Cortex of kidney (tissue), 1 donor: Measurements from ENCODE around the gene PAOX.
"Not testable (repeated sequence)": the region's sequence is repeated elsewhere in the genome, so short reads cannot be mapped to it uniquely, and the experiment has no call there.

Experiments
- DNase-seq: peaks from one replicate; lab custom pipeline; 2025; lab: John Stamatoyannopoulos, UW

The PAOX gene

GRCh38 chr10:133385214-133385613 is 6.2 kb downstream of the PAOX start:
- DNase-seq, result no peak

GRCh38 chr10:133386951-133387350 is 7.9 kb downstream of the PAOX start:
- DNase-seq, result not testable (repeated sequence)

GRCh38 chr10:133388236-133388972 is 9.3 kb downstream of the PAOX start:
- no peak for DNase-seq

- DNase-seq, result no peak
Measured at GRCh38 chr10:133388973-133389818, 10.1 kb downstream of the PAOX start.

- DNase-seq, result no peak
Measured at GRCh38 chr10:133390597-133391248, 11.7 kb downstream of the PAOX start.

GRCh38 chr10:133391249-133391635 is 12.2 kb downstream of the PAOX start:
- no peak for DNase-seq

GRCh38 chr10:133391761-133392518 is 12.9 kb downstream of the PAOX start:
- no peak for DNase-seq

- no peak for DNase-seq
Measured at GRCh38 chr10:133393401-133394063, 14.5 kb downstream of the PAOX start.

DNA sequence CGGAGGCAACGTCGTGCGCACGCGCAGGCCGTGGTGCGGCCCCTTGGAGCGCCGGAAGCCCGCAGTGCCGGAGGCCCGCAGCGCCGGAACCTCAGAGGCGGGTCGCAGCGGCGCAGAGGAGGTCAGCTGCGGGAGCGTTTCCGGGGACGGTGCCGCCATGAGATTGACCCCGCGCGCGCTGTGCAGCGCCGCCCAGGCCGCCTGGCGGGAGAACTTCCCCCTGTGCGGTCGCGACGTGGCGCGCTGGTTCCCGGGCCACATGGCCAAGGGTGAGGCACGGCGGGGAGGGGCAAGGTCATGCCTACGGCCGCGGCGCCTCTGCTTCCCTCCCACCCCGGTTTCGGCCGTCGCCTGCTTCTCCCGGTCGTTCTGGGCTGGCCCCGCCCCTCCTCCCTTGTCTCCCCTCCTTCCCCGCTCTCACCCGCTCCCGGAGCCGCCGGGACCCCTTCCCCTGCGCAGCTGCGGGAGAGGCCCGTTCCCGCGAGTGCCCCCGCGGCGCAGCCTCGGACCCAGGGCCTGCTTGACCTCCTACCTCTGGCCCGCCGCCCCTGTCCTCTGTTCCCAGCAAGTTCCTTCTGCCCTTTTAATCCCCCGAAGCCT is 15.1 kb downstream of the PAOX start, which contains the start of gene MTG1:
MTG1 (plus strand) TSS at position 94 of the 600 bp plus-strand sequence; CDS start at position 158, 64 bp downstream.
- peak; percentile 63 for DNase-seq

DNA sequence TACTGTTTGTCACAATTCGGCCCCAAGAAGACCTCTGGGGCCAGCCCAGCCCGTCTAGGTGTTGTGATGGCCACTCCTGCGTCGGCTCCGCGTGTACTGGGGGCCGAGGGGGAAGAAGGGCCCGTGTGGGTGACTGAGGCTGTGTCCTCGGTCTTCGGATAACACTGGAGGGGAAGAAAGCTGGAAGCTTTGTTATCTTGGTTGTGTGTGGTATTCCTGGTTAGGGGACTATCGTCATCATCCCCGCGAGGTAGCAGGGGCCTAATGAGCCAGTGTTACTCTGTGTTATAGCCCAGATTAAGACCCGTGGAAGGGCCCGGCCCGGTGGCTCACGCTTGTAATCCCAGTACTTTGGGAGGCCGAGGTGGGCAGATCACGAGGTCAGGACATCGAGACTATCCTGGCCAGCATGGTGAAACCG is 15.7 kb downstream of the PAOX start:
- no peak for DNase-seq

DNA sequence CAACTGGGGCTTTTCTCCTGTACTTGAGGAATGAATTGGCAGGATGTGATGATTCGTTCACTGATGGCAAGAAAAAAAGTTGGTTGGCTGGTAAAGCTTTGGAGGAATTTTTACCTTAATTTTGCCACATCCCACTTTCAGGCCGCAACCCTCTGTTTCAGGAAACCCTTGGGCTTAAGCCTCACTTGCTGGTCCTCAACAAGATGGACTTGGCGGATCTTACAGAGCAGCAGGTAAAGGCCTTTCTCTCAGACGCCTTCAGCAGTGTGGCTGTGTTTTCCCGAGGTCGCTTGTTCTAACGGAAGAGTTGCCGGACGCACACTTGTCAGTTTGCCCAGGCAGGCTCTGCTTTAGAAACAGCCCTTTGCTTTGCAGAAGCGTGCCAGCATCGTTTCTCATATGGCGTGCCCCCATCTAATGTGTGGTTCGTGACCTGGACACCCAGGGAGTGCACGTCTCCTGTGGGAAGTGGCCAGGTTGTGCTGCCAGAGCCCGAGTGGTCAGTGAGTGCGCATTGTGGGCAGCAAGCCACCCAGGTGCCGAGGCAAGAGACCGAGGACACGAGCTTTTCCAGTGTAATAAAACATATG is 17.1 kb downstream of the PAOX start:
- no peak for DNase-seq

- DNase-seq, result no peak
Measured at GRCh38 chr10:133397938-133398337, 18.9 kb downstream of the PAOX start.

- no peak for DNase-seq
Measured at GRCh38 chr10:133399123-133399601, 20.1 kb downstream of the PAOX start.

- no peak for DNase-seq
Measured at GRCh38 chr10:133400624-133401424, 21.8 kb downstream of the PAOX start.

DNA sequence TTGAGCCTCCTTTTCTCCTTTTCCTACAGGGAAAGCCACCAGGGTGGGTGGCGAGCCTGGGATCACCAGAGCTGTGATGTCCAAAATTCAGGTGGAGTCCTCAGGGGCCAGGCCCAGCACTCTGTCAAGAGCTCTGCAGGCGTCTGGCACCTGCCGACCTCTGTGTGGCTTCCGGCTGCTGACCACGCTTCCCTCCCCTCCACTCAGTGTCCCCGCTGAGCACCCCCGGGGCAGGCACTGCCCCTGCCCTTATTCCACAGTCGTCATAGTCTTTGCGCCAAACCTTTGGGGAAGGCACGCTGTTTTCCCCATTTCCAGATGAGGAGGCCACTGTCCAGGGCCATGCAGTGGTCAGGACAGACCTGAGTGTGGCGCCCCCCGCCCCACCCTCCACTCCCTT is 22.4 kb downstream of the PAOX start:
- no peak for DNase-seq

DNA sequence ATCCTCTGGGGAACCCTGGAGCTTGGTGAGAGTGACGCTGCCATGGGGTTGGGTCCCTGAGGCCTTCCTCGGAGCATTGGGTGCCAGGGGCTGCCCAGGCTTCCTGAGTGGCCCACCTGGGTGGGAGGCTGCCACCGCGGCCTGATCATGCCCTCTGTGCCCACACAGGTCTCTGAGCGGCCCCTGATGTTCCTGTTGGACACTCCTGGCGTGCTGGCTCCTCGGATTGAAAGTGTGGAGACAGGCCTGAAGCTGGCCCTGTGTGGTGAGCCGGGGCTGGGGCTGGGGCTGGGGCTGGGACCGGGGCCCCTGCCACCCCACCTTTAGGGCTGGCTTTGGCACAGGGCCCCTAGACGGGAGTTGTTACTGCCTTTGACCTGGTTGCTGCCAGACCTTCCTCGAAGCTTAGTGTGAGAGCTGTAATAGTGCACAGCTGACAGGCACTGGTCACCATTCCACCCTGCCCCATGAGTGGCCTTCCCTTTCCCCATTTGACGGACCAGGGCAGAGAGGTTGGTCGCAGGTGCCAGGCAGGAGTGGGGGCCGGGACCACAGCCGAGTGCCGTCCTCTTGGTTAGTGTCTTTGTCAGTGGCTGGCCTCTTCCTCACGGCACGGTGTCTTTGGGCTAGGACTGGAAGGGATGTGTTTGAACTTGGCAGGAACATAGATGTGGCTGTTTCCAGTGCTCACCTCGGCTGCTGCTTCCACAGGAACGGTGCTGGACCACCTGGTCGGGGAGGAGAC is 23.1 kb downstream of the PAOX start:
- no peak for DNase-seq

GRCh38 chr10:133403359-133403758 is 24.3 kb downstream of the PAOX start:
- DNase-seq, result no peak

DNA sequence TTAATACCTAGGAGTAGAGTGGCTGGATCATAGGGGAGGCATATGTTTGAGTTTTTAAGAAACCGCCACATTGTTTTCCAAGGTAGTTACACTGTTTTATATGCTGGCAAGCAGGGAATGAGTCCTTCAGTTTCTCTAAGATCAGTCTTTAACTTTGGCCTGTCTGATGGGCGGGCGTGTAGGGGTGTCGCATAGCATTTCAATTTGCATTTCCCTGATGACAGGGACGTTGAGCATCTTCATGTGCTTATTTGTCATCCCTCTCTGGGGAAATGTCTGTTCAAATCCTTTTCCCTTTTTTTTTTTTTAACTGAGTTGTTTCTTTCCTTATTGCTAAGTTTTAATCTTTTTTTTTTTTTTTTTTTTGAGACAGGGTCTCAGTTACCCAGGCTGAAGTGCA is 24.7 kb downstream of the PAOX start:
- DNase-seq, result no peak

- DNase-seq, result no peak
Measured at GRCh38 chr10:133405272-133405671, 26.2 kb downstream of the PAOX start.
